CD14-positive monocyte (primary cell): ENCODE results near the gene NFIC. TPM values are rescaled to one million over a fixed set of nuclear protein-coding genes. Genes with fewer than 3 reads are reported as not detected.

ENCODE experiments used
- DNase-seq, 3 donors: peaks; one replicate each; pipeline ENCODE4 v3.0.0-alpha.2; 2011 to 2022
- H2AFZ ChIP-seq: 2 replicates; pipeline ENCODE4 v1.6.0; 2012; ENCODE audit warnings: mild to moderate bottlenecking, low read depth, low read length, inconsistent platforms; ENCODE audit not compliant: insufficient read depth, poor library complexity, severe bottlenecking
- H3K27ac ChIP-seq, 2 donors: 1 replicate in 1 of 2; 2 replicates in 1 of 2; pipeline ENCODE4 v1.5.1; 2012 to 2013; ENCODE audit warnings: low read length in 2 of 2, control low read depth in 1 of 2, inconsistent platforms in 1 of 2, low read depth in 1 of 2, mild to moderate bottlenecking in 1 of 2
- H3K27me3 ChIP-seq, 2 donors: one replicate each; pipeline versions ENCODE4 v1.6.0 to v1.6.1; 2011 to 2013; ENCODE audit warnings: low read length in 2 of 2; ENCODE audit not compliant: control insufficient read depth in 2 of 2, insufficient read depth in 2 of 2
- H3K36me3 ChIP-seq, 2 donors: replicated peaks in 1 of 2; 1 replicate in 1 of 2; 2 replicates in 1 of 2; pipeline versions ENCODE4 v1.5.1 to v1.6.1; 2012 to 2013; ENCODE audit warnings: low read length in 2 of 2, control low read depth in 1 of 2, inconsistent platforms in 1 of 2, mild to moderate bottlenecking in 1 of 2; ENCODE audit not compliant: insufficient read depth in 2 of 2, control insufficient read depth in 1 of 2
- H3K4me1 ChIP-seq, 2 donors: 1 replicate in 1 of 2; 2 replicates in 1 of 2; pipeline versions ENCODE4 v1.5.1 to v1.6.1; 2012 to 2013; ENCODE audit warnings: low read length in 2 of 2, control low read depth in 1 of 2, inconsistent platforms in 1 of 2, mild to moderate bottlenecking in 1 of 2, moderate library complexity in 1 of 2; ENCODE audit not compliant: insufficient read depth in 2 of 2, control insufficient read depth in 1 of 2
- H3K4me2 ChIP-seq: replicated peaks from 2 replicates; pipeline ENCODE3; 2012; ENCODE audit warnings: low read length, moderate library complexity, mild to moderate bottlenecking; ENCODE audit not compliant: poor library complexity, severe bottlenecking; ENCODE audit errors: extremely low read depth
- H3K4me3 ChIP-seq, 3 experiments: fragments of 200-600 bp in 1 of 3; sonication (generic) in 1 of 3; replicated peaks in 1 of 3; 1 replicate in 2 of 3; 2 replicates in 1 of 3; pipeline ENCODE4 v1.5.1; 2011 to 2013; ENCODE audit warnings: low read length in 3 of 3, mild to moderate bottlenecking in 3 of 3, control low read depth in 2 of 3, low read depth in 2 of 3, inconsistent platforms in 1 of 3, moderate library complexity in 1 of 3
- H3K79me2 ChIP-seq: 2 replicates; pipeline ENCODE4 v1.6.0; 2012; ENCODE audit warnings: mild to moderate bottlenecking, control low read depth, inconsistent platforms, low read length, moderate library complexity; ENCODE audit not compliant: insufficient read depth
- H3K9ac ChIP-seq: 2 replicates; pipeline ENCODE4 v1.6.0; 2017; ENCODE audit warnings: low read length, mild to moderate bottlenecking; ENCODE audit not compliant: insufficient read depth, poor library complexity, severe bottlenecking
- H3K9me3 ChIP-seq, 2 donors: replicated peaks in 1 of 2; 1 replicate in 1 of 2; 2 replicates in 1 of 2; pipeline versions ENCODE4 v1.5.1 to v1.6.1; 2012 to 2013; ENCODE audit warnings: low read length in 2 of 2, control low read depth in 1 of 2; ENCODE audit not compliant: control insufficient read depth in 1 of 2, insufficient read depth in 1 of 2
- H4K20me1 ChIP-seq: 2 replicates; pipeline ENCODE4 v1.6.0; 2012; ENCODE audit warnings: mild to moderate bottlenecking, low read length, control low read depth, moderate library complexity; ENCODE audit not compliant: insufficient read depth
- H3K27ac Mint-ChIP-seq, 7 donors: one replicate each; pipeline ENCODE4 v1.8.0; 2020; ENCODE audit warnings: mild to moderate bottlenecking in 7 of 7, mixed read lengths in 7 of 7, moderate library complexity in 6 of 7, inconsistent platforms in 2 of 7
- H3K27me3 Mint-ChIP-seq, 3 donors: one replicate each; pipeline ENCODE4 v1.8.0; 2021 to 2022; ENCODE audit warnings: low read depth in 3 of 3, mild to moderate bottlenecking in 3 of 3, mixed read lengths in 3 of 3, moderate library complexity in 3 of 3, inconsistent platforms in 1 of 3
- H3K36me3 Mint-ChIP-seq, 2 donors: one replicate each; pipeline ENCODE4 v1.8.0; 2020; ENCODE audit warnings: mixed read lengths in 2 of 2, inconsistent platforms in 1 of 2, mild to moderate bottlenecking in 1 of 2
- H3K4me1 Mint-ChIP-seq: one replicate; pipeline ENCODE4 v1.8.0; 2020; ENCODE audit warnings: mild to moderate bottlenecking, mixed read lengths
- H3K4me3 Mint-ChIP-seq, 2 donors: one replicate each; pipeline ENCODE4 v1.8.0; 2020; ENCODE audit warnings: mild to moderate bottlenecking in 2 of 2, mixed read lengths in 2 of 2, moderate library complexity in 1 of 2
- H3K9me3 Mint-ChIP-seq, 7 donors: one replicate each; pipeline ENCODE4 v1.8.0; 2020 to 2022; ENCODE audit warnings: mixed read lengths in 7 of 7, mild to moderate bottlenecking in 6 of 7, moderate library complexity in 6 of 7, inconsistent platforms in 2 of 7
- CTCF ChIP-seq: fragments of 200-600 bp; IDR thresholded peaks from one replicate; pipeline ENCODE4 v1.8.0; 2022; ENCODE audit warnings: antibody characterized with exemption, mild to moderate bottlenecking
- WGBS: methylation state at CpG from one replicate; pipeline ENCODE4 v1.1.5; 2013; ENCODE audit warnings: missing lambda C conversion rate; ENCODE audit not compliant: insufficient coverage; 5-methylcytosine and 5-hydroxymethylcytosine counted together
- intact Hi-C, 2 donors: fragments of 100-400 bp; cut with micrococcal nuclease; formaldehyde crosslinking; loops; one replicate each; pipeline versions ENCODE4 v1.15.0 to v1.15.1; 2023
- polyA plus RNA-seq, 3 donors: library from polyadenylated mRNA; depleted of rRNA in 1 of 3; unstranded in 2 of 3; stranded (reverse) in 1 of 3; fragments of 300-500 nt in 2 of 3; fragments of >200 nt in 1 of 3; fragmentation: Illumina TruSeq in 2 of 3; gene quantifications; 1 replicate in 2 of 3; 2 replicates in 1 of 3; pipeline ENCODE4 v1.2.3, GENCODE V29; 2012 to 2021

The NFIC gene
- polyA plus RNA-seq, 3 donors: 7.0 to 13.8 (median 11.5) TPM

GRCh38 chr19:3509566-3509989 is 143.2 kb downstream of the NFIC start:
- H3K36me3 Mint-ChIP-seq: peaks cover 26 to 39% of the 10 kb centered on the region in 2 donors
- 91% methylated on average over 12 of the region's 15 CpGs for WGBS
- DNase-seq: no peak
- peaks cover 19 to 23% of the 10 kb centered on the region in 2 donors for H3K4me1 ChIP-seq
- peaks cover 0 to 3% (median 0%) of the 10 kb centered on the region in 7 donors for H3K9me3 Mint-ChIP-seq
- H3K27ac ChIP-seq: no peak overlapping the region
- H3K36me3 ChIP-seq: peaks cover 32 to 34% of the 10 kb centered on the region in 2 donors
- H3K9ac ChIP-seq: no peak overlapping the region
- intact Hi-C loops: loop anchor here (5.0 to 10.0 kb wide), 4 partner anchors 43 to 75 kb away; partner anchors contain the start of genes HMG20B (in 1 of the 2) and MFSD12 (in 1 of the 2)
- H4K20me1 ChIP-seq: peaks cover 63% of the 10 kb centered on the region
- H3K79me2 ChIP-seq: peaks cover 84% of the 10 kb centered on the region
- no peaks in the 10 kb centered on the region for H3K27me3 ChIP-seq
- no peak overlapping the region for H3K4me2 ChIP-seq
- peaks cover 40% of the 10 kb centered on the region for H3K4me1 Mint-ChIP-seq
- no peak for TF ChIP-seq CTCF
- no peaks in the 10 kb centered on the region for H3K9me3 ChIP-seq
- no peak overlapping the region for H3K4me3 Mint-ChIP-seq
- H2AFZ ChIP-seq: no peak overlapping the region
- H3K27ac Mint-ChIP-seq: peak overlapping the region in 6 of 7 donors; percentile 16 to 55 (median 45)
- H3K27me3 Mint-ChIP-seq: peaks cover 0 to 3% (median 2%) of the 10 kb centered on the region in 3 donors
- no peak overlapping the region for H3K4me3 ChIP-seq

GRCh38 chr19:3510727-3511126 is 144.3 kb downstream of the NFIC start:
- H3K4me2 ChIP-seq: no peak overlapping the region
- H3K36me3 Mint-ChIP-seq: peaks cover 29 to 48% of the 10 kb centered on the region in 2 donors
- H3K4me3 Mint-ChIP-seq: no peak overlapping the region
- H3K4me1 Mint-ChIP-seq: peaks cover 29% of the 10 kb centered on the region
- H2AFZ ChIP-seq: no peak overlapping the region
- H3K9me3 Mint-ChIP-seq: peaks cover 0 to 3% (median 0%) of the 10 kb centered on the region in 7 donors
- peaks cover 74% of the 10 kb centered on the region for H4K20me1 ChIP-seq
- peaks cover 8 to 14% of the 10 kb centered on the region in 2 donors for H3K4me1 ChIP-seq
- TF ChIP-seq CTCF: no peak
- intact Hi-C loops: no loop called here
- peaks cover 33 to 34% of the 10 kb centered on the region in 2 donors for H3K36me3 ChIP-seq
- peaks cover 96% of the 10 kb centered on the region for H3K79me2 ChIP-seq
- H3K27ac ChIP-seq: no peak overlapping the region
- no peaks in the 10 kb centered on the region for H3K9me3 ChIP-seq
- H3K27me3 Mint-ChIP-seq: peaks cover 0 to 3% (median 2%) of the 10 kb centered on the region in 3 donors
- H3K27ac Mint-ChIP-seq: peak overlapping the region in 1 of 7 donors; percentile 49
- H3K4me3 ChIP-seq: no peak overlapping the region
- no peak for DNase-seq
- no peaks in the 10 kb centered on the region for H3K27me3 ChIP-seq
- no peak overlapping the region for H3K9ac ChIP-seq
- WGBS: 96% methylated on average over 21 of the region's 22 CpGs
